Neural cell (in vitro differentiated cells): ENCODE data around the gene ACTRT2. TPM values are rescaled to one million over a fixed set of nuclear protein-coding genes. Genes with fewer than 3 reads are reported as not detected.

Experiments
- H2AFZ ChIP-seq: fragments of 200-600, 300-800 bp; sonication (generic), shearing (Covaris generic); 2 replicates; pipeline ENCODE4 v1.6.0; 2014; ENCODE audit warnings: low read depth, mild to moderate bottlenecking, antibody characterized with exemption, low read length, moderate library complexity
- H3F3A ChIP-seq: fragments of 200-600 bp; shearing (Covaris generic); 2 replicates; pipeline ENCODE4 v1.6.1; 2016; ENCODE audit warnings: mild to moderate bottlenecking, moderate library complexity, mixed read lengths, antibody characterized with exemption, low read length; ENCODE audit not compliant: insufficient read depth, poor library complexity, severe bottlenecking
- H3K27ac ChIP-seq: fragments of 200-600, 300-800 bp; sonication (generic), shearing (Covaris generic); 2 replicates; pipeline ENCODE4 v1.5.1; 2014; ENCODE audit warnings: mild to moderate bottlenecking, low read length, moderate library complexity
- H3K27me3 ChIP-seq: fragments of 300-800, 200-600 bp; sonication (generic), shearing (Covaris generic); 2 replicates; pipeline ENCODE4 v1.6.0; 2014; ENCODE audit warnings: mild to moderate bottlenecking, low read depth, low read length, moderate library complexity; ENCODE audit not compliant: insufficient read depth
- H3K36me3 ChIP-seq: fragments of 300-800, 200-600 bp; sonication (generic), shearing (Covaris generic); 2 replicates; pipeline ENCODE4 v1.5.1; 2014; ENCODE audit warnings: mild to moderate bottlenecking, antibody characterized with exemption, low read length, moderate library complexity; ENCODE audit not compliant: insufficient read depth
- H3K4me2 ChIP-seq: fragments of 300-800, 200-600 bp; sonication (generic), shearing (Covaris generic); 2 replicates; pipeline ENCODE4 v1.6.0; 2014; ENCODE audit warnings: mild to moderate bottlenecking, low read length
- H3K4me3 ChIP-seq: fragments of 300-800, 200-600 bp; sonication (generic), shearing (Covaris generic); 2 replicates; pipeline ENCODE4 v1.5.1; 2014; ENCODE audit warnings: mild to moderate bottlenecking, low read length, moderate library complexity
- H3K79me2 ChIP-seq: fragments of 200-600 bp; shearing (Covaris generic); replicated peaks from 2 replicates; pipeline ENCODE4 v1.6.0; 2014; ENCODE audit warnings: mild to moderate bottlenecking, low read length, moderate library complexity; ENCODE audit not compliant: insufficient read depth
- H3K9ac ChIP-seq: fragments of 300-800, 200-600 bp; sonication (generic), shearing (Covaris generic); 2 replicates; pipeline ENCODE4 v1.6.1; 2016; ENCODE audit warnings: mild to moderate bottlenecking, low read length, mixed read lengths
- H3K9me2 ChIP-seq: fragments of 200-600 bp; shearing (Covaris generic); 2 replicates; pipeline ENCODE4 v1.6.1; 2016; ENCODE audit warnings: mild to moderate bottlenecking, low read length, mixed read lengths; ENCODE audit not compliant: insufficient read depth
- H3K9me3 ChIP-seq: fragments of 200-600, 300-800 bp; sonication (generic), shearing (Covaris generic); 2 replicates; pipeline ENCODE4 v1.6.1; 2016; ENCODE audit warnings: mild to moderate bottlenecking, mixed run types, low read length, moderate library complexity, mixed read lengths
- H4K20me1 ChIP-seq: fragments of 200-600 bp; shearing (Covaris generic); 2 replicates; pipeline ENCODE4 v1.6.1; 2016; ENCODE audit warnings: mild to moderate bottlenecking, mixed run types; ENCODE audit not compliant: insufficient read depth
- CTCF ChIP-seq: fragments of 450-650 bp; IDR thresholded peaks from 2 replicates; pipeline ENCODE4 v1.5.1; 2014; ENCODE audit warnings: antibody characterized with exemption, mild to moderate bottlenecking, moderate library complexity; ENCODE audit not compliant: poor library complexity, severe bottlenecking
- EP300 ChIP-seq: fragments of 450-650 bp; conservative IDR thresholded peaks from 2 replicates; pipeline ENCODE4 v1.6.1; 2014; ENCODE audit warnings: antibody characterized with exemption, mild to moderate bottlenecking, moderate library complexity; ENCODE audit not compliant: poor library complexity, severe bottlenecking
- EZH2 ChIP-seq: fragments of 200-600, 300-800 bp; shearing (Covaris generic), sonication (generic); IDR thresholded peaks from 2 replicates; pipeline ENCODE4 v1.6.1; 2014; ENCODE audit warnings: antibody characterized with exemption, low read length, borderline replicate concordance, mild to moderate bottlenecking; ENCODE audit not compliant: insufficient read depth, poor library complexity, severe bottlenecking
- MXI1 ChIP-seq: fragments of 450-650 bp; conservative IDR thresholded peaks from 2 replicates; pipeline ENCODE4 v1.6.1; 2014; ENCODE audit warnings: antibody characterized with exemption, mild to moderate bottlenecking; ENCODE audit not compliant: poor library complexity, severe bottlenecking
- POLR2AphosphoS5 ChIP-seq: IDR thresholded peaks from 2 replicates; pipeline ENCODE4 v1.6.1; 2012
- RAD21 ChIP-seq: fragments of 450-650 bp; conservative IDR thresholded peaks from 2 replicates; pipeline ENCODE4 v1.6.1; 2014; ENCODE audit warnings: antibody characterized with exemption, mild to moderate bottlenecking, moderate library complexity
- REST ChIP-seq: IDR thresholded peaks from 2 replicates; pipeline ENCODE4 v1.6.1; 2012; ENCODE audit warnings: borderline replicate concordance
- SMC3 ChIP-seq: fragments of 450-650 bp; conservative IDR thresholded peaks from 2 replicates; pipeline ENCODE4 v1.6.1; 2014; ENCODE audit warnings: antibody characterized with exemption, mild to moderate bottlenecking, moderate library complexity; ENCODE audit not compliant: poor library complexity
- TAF1 ChIP-seq: IDR thresholded peaks from 2 replicates; pipeline ENCODE4 v1.6.1; 2012; ENCODE audit warnings: low read depth
- polyA plus RNA-seq: library from polyadenylated mRNA; depleted of rRNA; stranded (reverse); fragments of >200 nt; gene quantifications from 2 replicates; pipeline ENCODE4 v1.2.3, GENCODE V29; 2014

Gene ACTRT2
- polyA plus RNA-seq, 1 donor from 2014 or later, result not detected

- Histone ChIP-seq H3K79me2 (no peaks in the 10 kb centered on the region), H2AFZ (no peak overlapping the region), H3K9me2 (no peaks in the 10 kb centered on the region), H3K4me3 (no peak overlapping the region), H4K20me1 (no peaks in the 10 kb centered on the region), H3F3A (no peaks in the 10 kb centered on the region), H3K9me3 (no peaks in the 10 kb centered on the region), H3K36me3 (no peaks in the 10 kb centered on the region), H3K4me2 (no peak overlapping the region), H3K9ac (no peak overlapping the region), H3K27ac (no peak overlapping the region), H3K27me3 (no peaks in the 10 kb centered on the region)
- TF ChIP-seq RAD21, result no peak
- TF ChIP-seq SMC3, result no peak
- no peak for TF ChIP-seq CTCF
- TF ChIP-seq POLR2AphosphoS5, result no peak
- TF ChIP-seq TAF1, result no peak
Observed at GRCh38 chr1:3015744-3016143, 5.5 kb upstream of the ACTRT2 start.

GRCh38 chr1:3016641-3017439 lies 4.4 kb upstream of the ACTRT2 start:
- Histone ChIP-seq H3K9ac (no peak overlapping the region), H3K36me3 (no peaks in the 10 kb centered on the region), H3K4me2 (no peak overlapping the region), H4K20me1 (no peaks in the 10 kb centered on the region), H3K9me2 (no peaks in the 10 kb centered on the region), H2AFZ (no peak overlapping the region), H3K27me3 (no peaks in the 10 kb centered on the region), H3F3A (no peaks in the 10 kb centered on the region), H3K27ac (no peak overlapping the region), H3K4me3 (no peak overlapping the region), H3K79me2 (no peaks in the 10 kb centered on the region), H3K9me3 (no peaks in the 10 kb centered on the region)
- TF ChIP-seq EP300 (no peak), RAD21 (no peak), MXI1 (no peak), SMC3 (no peak), POLR2AphosphoS5 (no peak), TAF1 (no peak), CTCF (no peak), EZH2 (no peak), REST (no peak)
